Measurements from ENCODE around the gene OR6C65.
"Not testable (repeated sequence)": the region's sequence is repeated elsewhere in the genome, so short reads cannot be mapped to it uniquely, and the experiment has no call there.

The OR6C65 gene

GRCh38 chr12:55400229-55400628, at the start of gene OR6C65:
TSS of gene OR6C65 (plus strand) at chr12:55400529. CDS start at chr12:55400529, 0 bp downstream.
- no peak for DNase-seq

GRCh38 chr12:55355338-55355737, 45.0 kb upstream of the OR6C65 start:
- not testable (repeated sequence) for DNase-seq

DNA sequence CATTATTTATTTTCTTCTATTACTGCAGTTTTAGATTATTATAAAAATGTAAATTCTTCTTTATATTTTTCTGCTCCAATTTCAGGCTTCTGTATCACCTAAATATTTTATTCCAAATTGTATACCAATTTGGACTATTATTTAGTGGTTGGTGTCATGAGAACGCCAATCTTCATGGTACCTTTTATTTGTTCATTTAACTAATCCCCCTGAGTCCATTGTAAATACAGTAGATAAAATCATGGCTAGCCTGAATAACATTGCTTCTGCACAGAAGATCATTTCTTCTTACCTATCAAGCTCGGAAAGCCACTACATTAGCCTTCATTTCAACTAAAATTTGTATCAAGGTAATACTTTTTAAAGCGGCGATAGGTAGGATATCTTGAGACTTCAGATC, 37.7 kb upstream of the OR6C65 start, which contains the start of gene OR6C75:
TSS of gene OR6C75 (plus strand) at position 301 of the 400 bp plus-strand sequence. CDS start 2,136 bp downstream, outside the sequence.
- DNase-seq, result no peak

GRCh38 chr12:55365086-55365485, 35.2 kb upstream of the OR6C65 start:
- no peak for DNase-seq

DNA sequence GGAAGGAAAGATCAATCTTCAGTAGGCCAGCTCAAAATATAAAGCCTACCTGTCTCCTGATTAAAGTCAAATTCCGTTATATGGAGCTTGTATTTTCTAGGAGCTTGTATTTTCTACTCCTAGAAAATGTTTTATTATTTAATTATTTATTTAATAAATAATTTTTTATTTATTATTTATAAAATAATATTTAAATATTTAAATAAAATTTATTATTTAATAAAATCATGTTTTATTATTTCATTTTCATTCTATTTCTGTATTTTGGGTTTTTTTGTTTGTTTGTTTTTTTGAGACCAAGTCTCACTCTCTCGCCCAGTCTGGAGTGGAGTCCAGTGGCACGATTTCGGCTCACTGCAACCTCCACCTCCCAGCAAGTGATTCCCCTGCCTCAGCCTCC, 27.8 kb upstream of the OR6C65 start:
- DNase-seq, result no peak

DNA sequence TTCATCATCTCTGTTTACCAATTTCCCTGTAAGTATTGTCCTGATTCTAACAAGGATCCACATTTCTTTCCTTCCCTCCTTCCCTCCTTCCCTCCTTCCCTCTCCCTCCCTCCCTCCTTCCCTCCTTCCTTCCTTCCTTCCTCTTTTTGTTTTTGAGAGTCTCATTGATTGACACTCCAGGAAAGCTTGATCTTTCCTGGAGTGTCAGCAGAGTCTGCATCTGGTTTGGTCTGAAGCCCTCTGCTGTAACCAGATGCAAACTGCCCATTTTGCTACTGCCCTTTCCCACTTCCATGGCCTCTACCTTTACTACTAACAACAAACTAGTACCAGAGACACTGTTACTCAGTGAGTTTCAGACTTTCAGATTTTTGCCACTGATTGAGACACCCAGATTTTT, 14.4 kb upstream of the OR6C65 start:
- DNase-seq, result no peak

DNA sequence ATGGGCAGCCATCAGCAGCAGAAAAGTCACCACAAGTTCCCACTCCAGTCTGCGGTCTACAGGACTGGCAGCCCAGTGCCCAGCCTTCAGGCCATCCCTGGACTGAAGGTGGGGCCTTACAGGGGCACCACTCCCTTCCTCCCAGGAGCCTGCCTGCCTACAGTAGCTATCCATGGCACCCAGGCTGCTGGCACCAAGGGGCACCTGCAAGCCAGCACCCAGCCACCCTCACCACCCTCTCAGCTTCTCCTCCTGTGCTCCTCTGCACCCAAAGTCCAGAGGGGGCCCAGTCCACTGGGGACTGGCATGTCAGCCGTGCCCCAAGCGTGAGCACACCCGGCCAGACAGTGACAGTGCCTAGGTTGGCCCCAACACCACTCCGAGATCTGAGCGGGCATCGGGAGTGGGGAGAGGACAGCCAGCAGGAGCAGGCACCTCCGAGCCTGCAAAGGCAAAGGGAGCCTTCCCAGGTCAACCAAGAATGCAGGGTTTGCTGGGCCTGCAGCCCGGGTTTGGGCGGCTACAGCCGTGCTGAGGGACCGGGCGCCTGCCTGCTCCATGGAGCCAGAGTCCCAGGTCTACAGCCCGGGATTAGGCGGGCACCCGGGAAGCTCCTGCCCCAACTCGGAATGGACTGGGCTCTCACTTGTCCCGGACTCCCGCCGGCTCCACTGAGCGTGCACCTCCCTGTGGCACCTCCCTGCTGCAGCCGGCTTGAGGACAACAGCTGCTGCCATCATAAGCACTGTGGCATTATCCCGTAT, 8.1 kb upstream of the OR6C65 start:
- no peak for DNase-seq

DNA sequence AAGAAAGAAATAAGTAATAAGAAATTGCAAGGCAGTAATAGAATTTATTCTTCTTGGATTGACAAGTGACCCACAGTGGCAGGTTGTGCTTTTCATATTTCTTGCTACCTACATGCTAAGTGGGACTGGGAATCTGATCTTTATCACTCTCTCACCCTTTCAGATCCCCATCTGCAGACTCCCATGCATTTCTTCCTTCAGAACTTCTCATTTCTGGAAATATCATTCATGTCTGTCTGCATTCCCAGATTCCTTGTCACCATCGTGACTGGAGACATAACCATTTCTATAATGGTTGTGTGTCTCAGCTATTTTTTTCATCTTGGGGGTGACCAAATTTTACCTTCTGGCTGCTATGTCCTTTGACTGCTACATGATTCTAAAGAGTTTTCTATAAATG, 4.0 kb upstream of the OR6C65 start:
- DNase-seq, result no peak

DNA sequence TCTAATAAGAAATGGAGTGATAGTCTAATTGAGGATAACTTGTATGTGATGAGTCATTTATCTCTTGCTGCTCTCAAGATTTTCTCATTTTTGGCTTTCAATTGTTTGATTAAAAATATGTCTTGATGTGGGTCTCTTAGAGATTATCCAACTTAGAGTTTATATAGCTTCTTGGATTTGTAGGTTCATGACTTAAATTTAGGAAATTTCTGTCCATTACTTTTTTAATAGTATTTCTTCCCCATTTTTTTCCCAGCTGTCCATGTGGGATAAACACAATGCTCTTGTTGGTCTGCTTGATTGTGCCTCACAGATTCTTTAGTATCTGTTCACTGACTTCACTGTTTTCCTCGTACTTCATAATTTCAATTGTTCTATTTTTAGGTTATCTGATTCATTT, 7.5 kb downstream of the OR6C65 start:
- no peak for DNase-seq

DNA sequence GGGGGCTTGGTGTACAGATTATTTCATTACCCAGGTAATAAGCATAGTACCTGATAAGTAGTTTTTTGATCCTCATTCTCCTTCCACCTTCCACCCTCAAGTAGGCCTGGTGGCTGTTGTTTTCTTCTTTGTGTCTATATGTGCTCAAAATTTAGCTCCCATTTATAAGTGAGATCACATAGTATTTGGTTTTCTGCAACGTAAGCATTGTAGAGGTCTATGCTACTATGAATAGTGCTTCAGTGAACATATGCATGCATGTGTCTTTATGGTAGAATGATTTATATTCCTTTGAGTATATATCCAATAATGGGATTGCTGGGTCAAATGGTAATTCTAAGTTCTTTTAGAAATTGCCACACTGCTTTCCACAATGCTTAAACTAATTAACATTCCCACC, 8.8 kb downstream of the OR6C65 start:
- DNase-seq, result not testable (repeated sequence)

- not testable (repeated sequence) for DNase-seq
Measured at GRCh38 chr12:55412138-55412537, 11.8 kb downstream of the OR6C65 start.

- DNase-seq, result not testable (repeated sequence)
Measured at GRCh38 chr12:55413498-55414388, 13.4 kb downstream of the OR6C65 start.

- not testable (repeated sequence) for DNase-seq
Measured at GRCh38 chr12:55414396-55414823, 14.1 kb downstream of the OR6C65 start.

DNA sequence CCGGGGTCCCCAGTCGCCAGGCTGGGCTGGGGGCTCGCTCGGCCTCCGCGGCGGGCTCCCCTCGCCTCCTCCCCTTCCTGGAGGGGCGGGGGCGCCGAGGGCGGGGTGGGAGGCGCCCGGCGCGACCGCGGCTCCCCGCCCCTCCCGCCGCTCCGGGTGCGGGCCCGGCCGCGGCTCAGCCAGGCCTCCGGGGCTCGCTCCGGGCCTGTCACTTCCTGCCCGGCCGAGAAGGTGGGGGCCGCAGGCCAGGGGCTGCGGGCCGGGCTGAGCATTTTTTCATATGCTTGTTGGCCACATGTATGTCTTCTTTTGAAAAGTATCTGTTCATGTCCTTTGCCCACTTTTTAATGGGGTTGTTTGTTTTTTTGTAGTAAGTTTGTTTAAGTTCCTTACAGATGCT, 14.6 kb downstream of the OR6C65 start:
- not testable (repeated sequence) for DNase-seq

- no peak for DNase-seq
Measured at GRCh38 chr12:55416961-55417360, 16.6 kb downstream of the OR6C65 start.

GRCh38 chr12:55420307-55420962, 20.1 kb downstream of the OR6C65 start:
- no peak for DNase-seq

DNA sequence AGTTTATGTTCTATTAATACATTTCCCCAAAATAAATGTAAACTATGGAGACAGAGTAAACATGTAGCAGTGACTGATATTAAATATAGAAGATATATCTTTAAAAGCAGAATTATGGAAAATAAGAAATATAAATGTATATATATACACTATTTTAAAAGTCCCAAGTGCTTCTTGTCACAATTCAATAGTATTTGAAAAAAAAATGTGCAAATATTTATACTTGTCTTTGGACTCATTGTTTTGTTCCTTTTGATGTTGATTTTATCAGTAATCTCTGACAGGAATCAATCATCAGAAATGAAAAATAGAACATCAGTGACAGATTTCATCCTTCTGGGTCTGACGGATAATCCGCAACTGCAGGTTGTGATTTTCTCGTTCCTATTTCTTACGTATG, 25.6 kb downstream of the OR6C65 start, which contains the start of gene OR6C76:
TSS of gene OR6C76 (plus strand) at position 301 of the 400 bp plus-strand sequence. CDS start at position 301, 0 bp downstream.
- DNase-seq, result no peak

- no peak for DNase-seq
Measured at GRCh38 chr12:55428331-55429243, 28.3 kb downstream of the OR6C65 start.

DNA sequence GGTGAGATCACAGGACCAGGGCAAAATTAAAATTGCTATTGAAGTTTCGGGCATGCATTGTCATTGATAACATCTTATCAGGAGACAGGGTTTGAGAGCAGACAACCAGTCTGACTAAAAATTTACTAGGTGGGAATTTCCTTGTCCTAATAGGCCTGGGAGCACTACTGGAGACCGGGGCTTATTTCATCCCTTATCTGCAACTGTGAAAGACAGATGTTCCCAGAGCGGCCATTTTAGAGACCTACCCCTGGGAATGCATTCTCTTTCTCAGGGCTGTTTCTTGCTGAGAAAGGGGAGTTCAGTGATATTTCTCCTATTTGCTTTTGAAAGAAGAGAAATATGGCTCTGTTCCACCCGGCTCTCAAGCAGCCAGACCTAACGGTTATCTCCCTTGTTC, 40.9 kb downstream of the OR6C65 start:
- not testable (repeated sequence) for DNase-seq

GRCh38 chr12:55443776-55444175, 43.4 kb downstream of the OR6C65 start, which contains the start of gene OR6C2:
TSS of gene OR6C2 (plus strand) at chr12:55444076. CDS start at chr12:55452214, 8,138 bp downstream.
- no peak for DNase-seq

DNA sequence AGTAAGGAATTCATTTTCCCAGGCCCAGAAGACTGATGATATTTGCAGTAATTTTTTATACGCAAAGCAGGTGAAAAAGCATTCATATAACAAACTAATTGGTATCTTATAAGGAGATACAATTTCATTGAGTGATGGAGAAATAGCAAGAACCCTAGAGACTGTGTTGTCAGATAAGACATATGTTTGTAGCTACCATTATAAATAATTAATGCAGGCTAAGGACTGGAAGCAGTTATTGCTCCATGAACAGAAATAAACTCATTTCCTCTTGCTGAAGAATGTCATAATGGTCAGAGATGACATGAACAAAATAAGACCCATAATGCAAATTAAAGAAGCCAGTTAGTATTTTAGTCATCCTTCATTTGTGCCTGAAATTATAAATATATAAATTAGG, 45.0 kb downstream of the OR6C65 start:
- DNase-seq, result no peak

- DNase-seq, result no peak
Measured at GRCh38 chr12:55446326-55446725, 46.0 kb downstream of the OR6C65 start.
